Fibroblast of the conjunctiva (primary cell): Measurements from ENCODE around the gene TAGLN3.
A peak's percentile ranks its signal among the peaks of the same experiment; 100 is the strongest.
"Not testable (repeated sequence)": the region's sequence is repeated elsewhere in the genome, so short reads cannot be mapped to it uniquely, and the experiment has no call there.

ENCODE experiments used
- DNase-seq: peaks from one replicate; pipeline ENCODE4 v3.0.0-alpha.2; 2010; ENCODE audit warnings: low read depth

The TAGLN3 gene

DNA sequence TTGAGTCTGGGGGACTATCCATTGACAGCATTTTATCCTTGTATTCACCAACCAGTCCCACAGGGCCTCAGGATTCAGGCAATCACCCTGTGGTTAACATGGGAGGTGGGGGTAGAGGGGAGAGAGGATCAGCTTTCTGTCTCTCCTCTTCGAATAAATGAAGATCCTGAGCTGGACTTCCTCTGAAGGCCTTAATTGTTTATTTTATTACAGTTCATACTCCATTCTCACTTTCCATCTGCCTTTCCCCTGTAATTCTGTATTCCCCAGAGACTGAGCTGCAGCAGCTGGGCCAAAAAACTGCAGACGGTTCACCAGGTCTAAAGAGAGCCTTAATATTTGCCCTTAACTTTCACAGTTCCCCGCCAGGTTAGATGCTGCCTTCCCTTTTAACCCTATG lies 11.9 kb downstream of the TAGLN3 start:
- DNase-seq = peak; percentile 4

DNA sequence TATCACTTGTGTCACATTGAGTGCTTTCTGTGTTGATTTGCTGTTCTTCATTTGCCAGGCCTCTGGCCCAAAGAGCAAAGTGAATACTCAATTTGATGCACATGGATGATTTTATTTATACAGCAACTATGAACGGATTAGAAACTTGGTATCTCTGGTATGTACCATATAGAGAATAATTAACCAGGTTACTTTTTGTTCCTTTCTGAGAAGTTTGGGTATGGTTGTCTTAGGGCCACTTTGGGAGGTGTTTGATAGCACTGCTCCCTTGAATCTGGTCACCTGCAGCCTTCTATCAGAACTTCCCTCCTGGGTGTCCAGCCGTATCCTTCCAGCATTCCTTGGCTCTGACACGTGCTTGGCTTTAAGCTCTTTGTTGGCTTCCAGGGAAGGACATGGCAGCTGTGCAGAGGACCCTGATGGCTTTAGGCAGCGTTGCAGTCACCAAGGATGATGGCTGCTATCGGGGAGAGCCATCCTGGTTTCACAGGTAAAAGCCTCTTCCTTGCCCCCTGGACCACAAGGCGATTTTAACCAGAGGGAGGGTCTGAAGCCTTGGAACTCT lies 12.7 kb downstream of the TAGLN3 start:
- DNase-seq = no peak

DNA sequence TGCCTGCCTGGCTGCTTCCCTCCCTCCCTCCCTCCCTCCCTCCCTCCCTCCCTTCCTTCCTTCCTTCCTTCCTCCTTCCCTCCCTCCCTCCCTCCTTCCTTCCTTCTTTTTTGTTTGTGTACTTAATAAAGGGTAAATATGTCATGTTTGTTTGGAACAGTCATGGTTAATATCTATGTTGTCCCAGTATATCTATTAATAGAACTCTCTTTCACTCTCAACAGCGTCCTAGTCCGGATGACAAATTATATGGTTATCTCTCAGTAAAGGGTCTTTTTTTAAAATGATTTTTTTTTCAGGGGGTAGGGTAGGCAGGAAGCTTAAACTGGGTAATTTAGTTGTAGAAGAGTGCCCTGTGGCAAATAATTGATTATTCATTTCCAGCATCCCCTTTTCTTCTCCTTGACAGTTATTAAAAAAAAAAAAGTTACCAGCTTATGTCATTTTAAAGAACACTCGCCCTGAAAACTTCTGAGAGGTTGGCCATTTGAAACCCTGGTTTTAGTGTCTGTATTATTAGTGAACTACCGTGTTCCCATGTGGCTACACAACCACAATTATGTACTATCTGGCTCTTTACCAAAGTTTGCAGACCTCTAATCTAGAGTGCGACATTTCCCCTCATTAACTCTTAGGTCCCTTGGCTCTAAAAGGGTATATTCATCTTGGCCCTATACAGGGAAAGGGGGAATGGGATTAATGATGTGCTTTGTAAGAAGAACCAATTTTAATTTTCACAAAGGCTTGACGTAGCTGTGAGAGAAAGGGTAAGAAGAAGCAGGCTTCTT lies 13.7 kb downstream of the TAGLN3 start:
- DNase-seq = no peak

DNA sequence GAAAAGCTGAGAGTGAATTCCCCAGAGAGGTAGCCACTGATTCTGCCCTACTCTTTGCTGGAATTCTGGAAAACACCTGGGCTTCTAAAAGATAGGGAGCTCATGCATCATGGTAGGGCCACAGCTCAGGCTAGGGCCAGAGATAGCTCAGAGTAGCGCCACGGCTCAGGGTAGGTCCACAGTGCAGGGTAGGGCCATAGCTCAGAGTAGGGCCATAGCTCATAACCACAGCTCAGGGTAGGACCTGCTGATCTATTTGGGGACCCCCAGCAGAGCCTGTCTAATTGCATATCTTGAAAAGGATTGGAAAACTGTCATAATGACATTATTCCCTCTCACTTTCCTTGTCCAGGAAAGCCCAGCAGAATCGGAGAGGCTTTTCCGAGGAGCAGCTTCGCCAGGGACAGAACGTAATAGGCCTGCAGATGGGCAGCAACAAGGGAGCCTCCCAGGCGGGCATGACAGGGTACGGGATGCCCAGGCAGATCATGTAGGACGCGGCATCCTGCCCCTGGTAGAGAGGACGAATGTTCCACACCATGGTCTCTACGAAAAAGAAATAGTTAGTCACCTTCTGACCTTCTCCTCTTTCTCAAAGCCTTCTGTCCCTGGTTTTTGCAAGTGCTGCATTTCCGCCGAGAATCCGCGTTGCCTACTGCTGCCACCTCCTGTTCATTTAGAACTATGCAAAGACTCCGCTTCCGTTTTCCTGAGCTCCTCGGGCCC lies 14.5 kb downstream of the TAGLN3 start:
- peak; percentile 72 for DNase-seq

DNA sequence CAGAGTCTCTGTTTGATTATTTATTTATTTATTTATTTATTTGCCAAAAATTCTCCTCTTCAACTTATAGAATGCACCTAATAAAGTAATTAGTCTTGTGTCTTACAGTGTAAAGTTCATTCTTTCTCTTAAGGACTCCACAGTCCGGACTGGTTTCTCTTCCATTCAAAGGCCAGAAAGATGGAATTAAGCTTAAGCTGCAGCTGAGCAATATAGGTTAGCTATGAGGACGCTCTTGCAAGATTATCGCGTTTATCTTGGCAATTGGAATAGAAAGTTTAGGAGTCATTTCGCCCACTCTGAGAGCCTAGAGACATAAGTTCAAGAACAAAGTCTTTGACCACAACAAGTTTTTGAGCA lies 15.0 kb downstream of the TAGLN3 start:
- DNase-seq = no peak

DNA sequence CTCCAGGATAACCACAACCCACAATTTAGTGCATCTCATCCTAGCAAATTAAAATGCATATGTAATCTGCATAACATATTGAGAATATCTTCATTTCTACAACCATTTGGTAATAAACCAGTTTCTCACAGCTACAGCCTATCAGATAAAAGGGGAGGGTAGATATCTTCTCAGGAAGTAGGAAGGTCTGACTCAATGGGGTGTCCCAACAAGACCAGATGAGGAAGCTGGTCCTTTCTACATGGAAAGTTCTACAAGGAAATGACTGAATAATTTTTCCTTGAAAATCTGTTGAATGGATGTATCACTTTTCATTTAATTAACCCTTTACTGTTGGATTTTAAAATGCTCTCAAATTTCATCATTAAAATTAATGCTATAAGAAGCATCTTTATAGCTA lies 18.4 kb downstream of the TAGLN3 start:
- no peak for DNase-seq

DNA sequence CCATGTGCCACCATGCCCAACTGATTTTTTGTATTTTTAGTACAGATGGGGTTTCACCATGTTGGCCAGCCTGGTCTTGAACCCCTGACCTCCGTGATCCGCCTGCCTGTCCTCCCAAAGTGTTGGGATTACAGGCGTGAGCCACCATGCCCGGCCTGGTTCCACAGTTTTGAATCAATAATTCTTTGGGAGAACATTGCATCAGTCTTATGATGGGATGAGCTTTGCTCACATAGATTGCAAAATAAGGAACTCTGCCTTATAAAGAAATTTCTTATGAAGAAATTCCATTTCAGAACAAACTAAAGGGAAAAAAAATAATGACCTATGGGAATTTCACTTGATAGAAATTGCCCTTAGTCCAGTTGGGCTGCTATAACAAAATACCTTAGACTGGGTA lies 20.0 kb downstream of the TAGLN3 start:
- no peak for DNase-seq

DNA sequence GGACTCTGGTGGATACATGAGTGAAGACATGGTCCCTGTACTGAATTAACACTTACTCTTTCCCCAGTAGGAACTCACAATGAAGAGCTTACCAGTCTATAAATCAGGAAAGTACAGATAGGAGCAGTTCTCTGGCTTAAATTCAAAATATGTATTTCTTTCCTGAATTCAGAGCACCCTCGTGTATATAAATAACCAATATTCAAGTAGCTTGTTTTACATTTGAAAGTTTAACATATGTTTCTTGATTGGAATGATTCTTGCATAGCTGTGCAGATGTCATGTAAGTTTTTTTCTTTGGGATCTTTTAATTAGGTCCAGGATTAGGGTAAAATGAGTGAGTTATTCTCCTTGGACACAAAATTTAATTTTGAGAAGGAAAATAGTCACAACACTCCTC lies 21.0 kb downstream of the TAGLN3 start:
- DNase-seq = no peak

DNA sequence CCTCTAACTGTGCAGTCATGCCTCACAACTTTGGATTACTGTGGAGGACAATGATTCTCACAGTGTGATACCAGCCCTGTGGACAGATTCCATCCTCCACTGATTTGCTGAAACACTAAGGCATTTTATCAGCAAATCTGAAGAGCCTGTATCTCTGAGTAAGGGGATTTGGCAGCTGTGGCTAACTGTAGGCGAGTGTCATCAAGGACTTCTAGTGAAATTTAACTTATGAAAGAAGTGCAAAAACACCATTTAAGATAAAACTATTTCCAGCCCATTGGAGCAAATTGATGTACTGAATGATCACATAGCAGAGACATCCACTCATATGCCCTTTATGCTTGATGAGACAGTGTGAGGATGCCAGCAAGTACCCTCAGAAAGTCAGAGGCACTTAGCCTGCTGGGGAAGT lies 22.0 kb downstream of the TAGLN3 start:
- no peak for DNase-seq

DNA sequence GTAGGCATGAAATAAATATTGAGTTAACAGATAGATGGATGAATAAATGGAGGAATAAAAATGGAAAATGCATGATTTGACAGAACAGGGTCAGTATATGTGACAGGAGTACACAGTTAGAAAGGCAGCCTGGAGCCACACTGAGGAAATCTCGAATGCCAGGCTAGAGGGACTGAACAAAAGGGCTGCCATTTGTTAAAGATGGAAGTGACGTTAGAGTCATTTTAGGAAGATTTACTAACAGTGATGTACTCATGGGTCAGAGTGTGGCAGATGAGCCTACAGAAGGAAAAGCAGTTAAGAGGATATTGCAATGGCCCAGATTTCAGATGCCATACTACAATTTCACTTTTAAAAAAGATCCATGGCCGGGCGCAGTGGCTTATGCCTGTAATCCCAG lies 28.4 kb downstream of the TAGLN3 start:
- DNase-seq = no peak

DNA sequence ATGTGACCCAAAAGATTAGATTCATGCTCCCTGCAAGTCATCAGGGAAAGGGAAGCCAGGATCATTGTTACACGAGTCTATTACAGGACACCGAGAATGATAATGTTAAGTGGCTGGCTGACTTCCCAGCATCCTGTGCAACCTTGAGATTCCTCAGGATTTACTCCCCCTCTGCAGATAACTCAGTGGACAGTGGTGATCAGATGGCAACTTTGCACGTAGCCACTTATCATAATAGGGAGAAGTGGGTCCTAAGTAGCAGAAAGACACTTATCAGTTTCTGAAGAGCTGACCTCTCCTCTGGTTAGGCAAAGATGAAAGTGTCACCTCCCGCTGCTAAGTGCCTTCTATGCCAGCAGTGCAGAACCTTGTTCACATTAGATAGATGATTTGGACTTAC lies 29.1 kb downstream of the TAGLN3 start:
- no peak for DNase-seq

DNA sequence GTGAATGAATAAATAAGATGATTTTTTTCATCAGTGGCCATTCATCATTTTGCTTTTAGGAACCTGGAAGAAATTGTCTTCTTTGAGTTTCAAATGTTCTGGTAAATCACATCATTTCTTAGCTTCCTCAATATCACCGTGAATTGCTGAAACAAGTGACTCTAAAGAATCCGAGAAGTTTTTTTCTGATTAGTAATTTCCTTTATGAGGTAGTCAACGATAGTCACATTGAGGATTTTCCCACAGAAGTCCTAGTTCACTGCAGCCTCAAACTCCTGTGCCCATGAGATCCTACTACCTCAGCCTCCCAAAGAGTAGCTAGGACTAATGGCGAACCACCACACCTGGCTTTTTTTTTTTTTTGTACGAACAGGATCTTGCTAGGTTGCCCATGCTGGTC lies 32.2 kb downstream of the TAGLN3 start:
- DNase-seq = no peak

DNA sequence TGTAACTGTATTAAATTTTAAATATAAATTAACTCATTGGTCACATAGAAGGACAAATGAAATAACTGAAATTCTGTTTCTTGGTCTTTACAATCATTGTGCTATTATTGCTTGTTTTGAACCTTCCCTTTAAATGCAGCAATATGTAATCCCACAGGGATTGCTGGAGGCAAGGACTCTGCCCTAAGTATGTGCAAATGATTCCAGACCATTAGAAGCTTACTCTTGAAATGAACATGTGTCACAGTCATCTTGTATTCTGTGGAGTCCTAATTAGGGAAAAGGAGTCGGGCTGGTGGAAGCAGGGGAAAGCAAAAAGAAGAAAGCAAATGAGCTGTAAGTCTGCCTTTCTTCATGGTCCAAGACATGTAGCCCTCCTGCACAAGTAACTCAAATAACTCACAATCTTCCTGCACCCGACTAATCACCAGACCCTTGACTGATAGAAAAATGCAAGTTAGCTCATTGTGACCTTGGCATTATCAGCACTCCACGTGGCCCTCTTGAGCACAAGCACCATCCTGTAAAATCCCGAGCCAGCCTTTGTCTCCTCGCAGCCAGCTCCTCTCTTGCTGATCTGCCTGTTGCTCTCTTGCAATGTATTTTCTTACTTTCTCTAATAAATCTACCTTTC lies 33.5 kb downstream of the TAGLN3 start:
- DNase-seq = no peak

DNA sequence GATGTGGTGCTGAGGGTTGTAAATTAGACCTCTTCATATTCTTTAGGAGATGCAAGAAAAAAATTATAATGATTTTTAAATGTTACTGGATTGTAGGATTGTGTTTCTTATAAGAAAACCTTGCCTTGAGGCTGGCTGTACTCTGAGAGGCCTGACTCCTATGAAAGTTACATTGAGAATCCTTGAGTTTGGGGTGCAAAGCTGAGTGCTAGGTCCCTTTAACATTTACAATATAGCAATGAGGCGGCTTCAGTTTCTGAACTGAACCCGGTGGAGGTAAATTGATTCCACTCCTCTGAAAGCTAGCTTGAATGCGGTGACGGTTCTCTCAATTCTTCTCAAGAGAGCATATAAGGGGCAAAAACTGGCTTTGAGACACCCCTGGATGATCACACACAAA lies 35.7 kb downstream of the TAGLN3 start, which contains the start of gene TMPRSS7:
TMPRSS7 (plus strand) TSS at position 301 of the 400 bp plus-strand sequence. CDS start 110 bp downstream, outside the sequence.
- DNase-seq = no peak

DNA sequence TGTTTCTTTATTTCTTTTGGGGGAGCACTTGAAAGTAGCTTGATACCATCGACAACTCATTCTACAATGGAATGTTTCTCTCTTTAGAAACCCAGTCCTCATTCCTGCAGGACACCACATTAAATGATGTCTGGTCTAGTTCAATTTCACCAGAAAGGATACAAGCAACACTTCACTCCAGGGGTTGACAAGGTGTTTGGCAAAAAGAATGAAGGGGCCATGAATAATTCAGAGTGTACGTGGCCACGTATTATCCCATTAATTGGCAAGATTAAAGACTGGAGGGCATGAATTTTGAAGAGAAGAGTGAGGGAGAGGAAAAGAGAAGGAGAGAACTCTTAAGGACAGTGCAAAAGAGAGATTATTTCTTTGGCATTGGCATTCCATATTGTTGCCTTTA lies 36.5 kb downstream of the TAGLN3 start:
- DNase-seq = no peak

DNA sequence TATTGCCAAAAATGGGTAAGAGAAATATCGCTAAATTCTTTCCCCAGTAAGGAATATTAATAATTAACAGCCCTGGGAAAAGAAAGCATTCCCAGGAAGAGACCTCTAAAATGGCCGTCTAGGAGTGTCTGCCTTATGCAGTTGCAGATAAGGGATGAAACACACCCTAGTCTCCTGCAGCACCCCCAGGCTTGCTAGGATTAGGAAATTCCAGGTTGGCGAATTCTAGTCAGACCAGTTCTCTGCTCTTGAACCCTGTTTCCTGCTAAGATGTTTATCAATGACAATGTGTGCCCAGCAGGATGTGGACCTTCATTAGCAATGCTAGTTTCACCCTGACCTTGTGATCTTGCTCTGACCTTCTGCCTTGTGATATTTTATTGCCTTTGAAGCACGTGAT lies 38.5 kb downstream of the TAGLN3 start:
- DNase-seq = not testable (repeated sequence)

DNA sequence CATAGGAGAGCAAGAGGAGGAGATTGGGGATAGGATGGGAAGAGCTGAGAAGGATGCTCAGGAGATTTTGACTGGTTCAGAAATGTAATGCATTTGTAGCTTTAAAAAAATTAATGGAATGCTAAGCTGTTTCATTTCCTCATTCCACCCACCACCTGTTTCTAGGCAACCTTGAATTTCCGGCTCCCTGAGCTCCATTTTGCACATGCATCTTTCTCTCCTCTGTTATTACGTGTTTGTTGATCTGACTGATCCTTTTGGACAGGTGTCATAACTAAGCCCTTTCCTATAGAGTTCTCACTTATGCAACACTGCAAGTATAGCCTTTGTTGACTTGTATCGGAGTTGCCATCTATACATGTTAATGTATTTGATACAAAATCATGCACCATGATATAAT lies 40.1 kb downstream of the TAGLN3 start:
- no peak for DNase-seq

DNA sequence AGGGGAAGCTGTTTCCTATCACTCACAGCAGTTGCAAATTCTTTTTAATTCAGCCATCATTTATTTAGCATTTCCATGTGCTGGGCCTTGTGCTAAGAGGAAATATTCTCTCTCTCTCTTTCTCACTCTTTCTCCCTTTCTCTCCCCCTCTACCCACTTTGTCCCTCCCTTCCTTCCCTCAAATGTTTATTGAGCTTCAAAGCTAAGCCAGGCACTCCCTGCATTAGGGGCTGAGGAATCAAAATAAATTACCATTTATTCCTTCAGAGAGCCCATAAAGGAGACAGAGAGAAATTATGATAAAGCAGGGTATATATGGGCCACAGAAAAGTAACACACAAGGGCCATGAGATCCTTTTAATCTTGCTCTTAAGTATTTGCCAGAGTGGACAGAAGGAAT lies 42.6 kb downstream of the TAGLN3 start:
- DNase-seq = no peak

DNA sequence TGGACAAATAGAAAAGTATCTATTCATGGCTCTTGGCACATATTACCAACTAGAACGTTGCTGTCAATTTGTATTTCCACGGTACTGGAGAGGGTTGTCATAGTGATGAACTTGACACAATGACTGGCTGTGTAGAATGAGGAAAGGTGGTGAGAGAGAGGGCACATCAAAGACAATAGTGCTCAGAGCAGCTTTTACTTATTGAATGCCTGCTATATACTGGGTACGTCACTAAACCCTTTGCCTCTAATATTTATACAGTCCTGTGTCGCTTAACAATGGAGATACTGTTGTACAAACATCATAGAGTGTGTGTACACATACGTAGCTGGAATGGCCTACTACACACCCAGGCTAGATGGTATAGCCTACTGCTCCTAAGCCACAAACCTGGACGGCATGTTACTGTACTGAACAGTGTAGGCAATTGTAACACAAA lies 44.1 kb downstream of the TAGLN3 start:
- no peak for DNase-seq

DNA sequence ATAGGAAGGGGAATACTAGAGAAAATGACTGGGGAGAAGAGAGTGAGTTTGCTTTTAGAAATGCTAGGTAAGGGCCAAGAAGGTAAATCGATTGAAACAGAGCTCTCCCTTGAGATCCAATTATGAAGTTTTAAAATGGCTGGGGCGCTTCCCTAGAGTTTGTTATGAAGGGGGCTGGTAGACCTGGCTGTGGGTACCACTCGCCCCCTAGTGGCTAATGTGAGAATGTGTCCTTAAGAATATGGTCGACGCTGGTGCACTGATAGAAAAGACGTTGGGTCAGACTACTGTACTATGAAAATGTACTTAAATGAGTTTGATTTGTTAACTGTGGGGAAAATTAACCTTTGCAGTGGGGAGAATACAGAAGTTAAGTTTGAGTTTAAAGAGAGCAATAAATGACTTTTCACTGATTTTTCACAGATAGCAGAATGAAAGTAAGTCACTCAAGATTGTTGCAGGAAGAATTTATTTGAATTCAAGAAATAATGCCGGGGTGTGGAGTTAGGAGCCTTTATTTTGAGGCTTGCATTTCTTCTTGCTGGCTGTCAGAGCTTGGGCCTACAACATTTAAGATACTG lies 45.0 kb downstream of the TAGLN3 start:
- peak; percentile 67 for DNase-seq

DNA sequence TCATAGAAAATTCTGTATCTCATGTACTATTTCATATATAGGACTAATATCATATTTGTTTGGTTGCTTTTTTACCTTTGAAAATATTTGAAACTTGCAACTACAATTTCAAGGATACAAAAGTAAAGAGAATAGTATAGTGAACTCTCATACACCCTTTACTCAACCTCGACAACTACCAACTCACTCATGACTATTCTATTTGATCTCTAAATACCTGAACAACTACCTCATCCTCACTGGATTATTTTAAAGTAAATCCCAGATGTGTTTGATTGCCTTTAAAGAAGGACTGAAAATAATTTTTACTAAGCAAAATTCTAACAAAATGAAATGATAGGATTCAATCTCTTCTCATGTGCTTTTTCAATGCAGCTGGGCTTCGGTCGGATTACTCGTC lies 47.9 kb downstream of the TAGLN3 start:
- DNase-seq = no peak

DNA sequence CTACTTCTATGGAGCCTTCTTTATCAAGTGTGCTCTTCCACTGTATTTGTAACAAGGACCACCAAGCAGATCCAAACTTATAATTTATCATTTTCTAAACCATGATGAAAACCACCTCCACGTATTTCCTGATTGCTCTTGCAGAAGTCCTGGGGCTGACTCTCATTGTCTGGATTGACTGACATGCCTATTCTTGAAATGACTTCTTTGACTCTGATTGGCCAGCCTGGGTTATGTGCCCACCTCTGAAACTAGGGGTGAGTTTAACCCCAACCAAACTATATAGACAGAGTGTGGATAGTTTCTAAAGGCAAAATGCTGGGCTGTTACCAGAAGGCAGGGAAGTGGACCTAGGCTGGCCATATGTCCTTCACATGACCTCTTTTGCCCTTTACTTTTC lies 48.5 kb downstream of the TAGLN3 start:
- DNase-seq = no peak
